ENCODE results near the gene TGFBR3.

DNA sequence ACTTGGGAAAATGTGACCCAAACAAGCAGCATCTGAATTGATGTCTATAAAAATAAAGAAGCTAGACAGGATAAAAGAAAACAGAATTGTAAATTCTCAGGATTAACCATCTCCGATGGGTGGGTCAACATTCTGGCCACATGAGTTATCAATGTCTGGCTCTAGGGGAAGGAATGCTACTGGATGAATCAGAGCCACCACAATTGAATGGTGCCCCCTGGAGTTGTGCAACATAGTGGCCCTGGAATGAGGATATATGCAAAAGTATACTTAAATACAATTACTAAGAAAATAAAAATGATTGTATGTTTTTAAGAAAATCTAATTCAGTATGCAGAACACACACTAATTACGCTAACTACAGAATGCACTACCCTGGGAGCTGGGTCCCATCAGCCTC lies 185.6 kb downstream of the TGFBR3 start:
- TF ChIP-seq, protein P1, sequence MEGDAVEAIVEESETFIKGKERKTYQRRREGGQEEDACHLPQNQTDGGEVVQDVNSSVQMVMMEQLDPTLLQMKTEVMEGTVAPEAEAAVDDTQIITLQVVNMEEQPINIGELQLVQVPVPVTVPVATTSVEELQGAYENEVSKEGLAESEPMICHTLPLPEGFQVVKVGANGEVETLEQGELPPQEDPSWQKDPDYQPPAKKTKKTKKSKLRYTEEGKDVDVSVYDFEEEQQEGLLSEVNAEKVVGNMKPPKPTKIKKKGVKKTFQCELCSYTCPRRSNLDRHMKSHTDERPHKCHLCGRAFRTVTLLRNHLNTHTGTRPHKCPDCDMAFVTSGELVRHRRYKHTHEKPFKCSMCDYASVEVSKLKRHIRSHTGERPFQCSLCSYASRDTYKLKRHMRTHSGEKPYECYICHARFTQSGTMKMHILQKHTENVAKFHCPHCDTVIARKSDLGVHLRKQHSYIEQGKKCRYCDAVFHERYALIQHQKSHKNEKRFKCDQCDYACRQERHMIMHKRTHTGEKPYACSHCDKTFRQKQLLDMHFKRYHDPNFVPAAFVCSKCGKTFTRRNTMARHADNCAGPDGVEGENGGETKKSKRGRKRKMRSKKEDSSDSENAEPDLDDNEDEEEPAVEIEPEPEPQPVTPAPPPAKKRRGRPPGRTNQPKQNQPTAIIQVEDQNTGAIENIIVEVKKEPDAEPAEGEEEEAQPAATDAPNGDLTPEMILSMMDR (conservative IDR thresholded peaks at IDR 0.05 in 1 of 2, IDR thresholded peaks at IDR 0.05 in 1 of 2; ENCODE audit: extremely low read depth in 1 of 2, insufficient read depth in 1 of 2, low read depth in 1 of 2, low read length in 2 of 2) = no peak
- TF ChIP-seq EZH2 (IDR thresholded peaks at IDR 0.05; ENCODE audit: borderline replicate concordance, low read length) = no peak

Data from mammary epithelial cell (primary cell).